ENCODE measurements around the gene SDK1.

GRCh38 chr7:4013793-4014192, 712.7 kb downstream of the SDK1 start:
- no peak for TF ChIP-seq CTCF (IDR thresholded peaks at IDR 0.05)
- no peak for TF ChIP-seq POLR2A (IDR thresholded peaks at IDR 0.05)

Data from uterus (tissue), 2 donors.